HG03108 (cell line): ENCODE data around the gene CPLX3.

ENCODE experiments used
- ATAC-seq: cut with Tn5 transposase; IDR thresholded peaks from one replicate; pipeline ENCODE4 v1.9.1; 2021; ENCODE audit warnings: moderate library complexity; ENCODE audit not compliant: unreplicated experiment

Gene CPLX3

DNA sequence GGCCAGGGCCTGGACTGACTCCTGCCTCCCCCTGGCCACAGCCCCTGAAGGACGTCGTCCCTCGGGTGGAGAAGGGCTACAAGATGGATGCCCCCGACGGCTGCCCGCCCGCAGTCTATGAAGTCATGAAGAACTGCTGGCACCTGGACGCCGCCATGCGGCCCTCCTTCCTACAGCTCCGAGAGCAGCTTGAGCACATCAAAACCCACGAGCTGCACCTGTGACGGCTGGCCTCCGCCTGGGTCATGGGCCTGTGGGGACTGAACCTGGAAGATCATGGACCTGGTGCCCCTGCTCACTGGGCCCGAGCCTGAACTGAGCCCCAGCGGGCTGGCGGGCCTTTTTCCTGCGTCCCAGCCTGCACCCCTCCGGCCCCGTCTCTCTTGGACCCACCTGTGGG lies 24.1 kb upstream of the CPLX3 start:
- no peak for ATAC-seq

DNA sequence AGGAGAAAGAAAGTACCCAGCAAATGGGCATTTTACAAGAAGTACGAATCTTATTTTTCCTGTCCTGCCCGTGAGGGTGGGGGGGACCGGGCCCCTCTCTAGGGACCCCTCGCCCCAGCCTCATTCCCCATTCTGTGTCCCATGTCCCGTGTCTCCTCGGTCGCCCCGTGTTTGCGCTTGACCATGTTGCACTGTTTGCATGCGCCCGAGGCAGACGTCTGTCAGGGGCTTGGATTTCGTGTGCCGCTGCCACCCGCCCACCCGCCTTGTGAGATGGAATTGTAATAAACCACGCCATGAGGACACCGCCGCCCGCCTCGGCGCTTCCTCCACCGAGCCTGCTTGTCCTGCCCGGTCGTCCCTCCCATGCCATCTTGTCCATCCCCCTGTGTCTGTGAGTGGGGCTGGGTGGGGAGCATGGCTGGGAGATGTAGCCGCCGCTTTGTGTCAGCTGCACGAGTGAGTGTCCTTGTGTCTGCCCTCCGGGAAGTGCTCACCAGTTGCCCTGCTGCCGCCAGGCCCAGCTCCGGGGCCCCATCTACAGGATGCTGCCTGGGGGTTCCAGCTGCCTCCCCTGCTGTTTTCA lies 23.5 kb upstream of the CPLX3 start:
- no peak for ATAC-seq

DNA sequence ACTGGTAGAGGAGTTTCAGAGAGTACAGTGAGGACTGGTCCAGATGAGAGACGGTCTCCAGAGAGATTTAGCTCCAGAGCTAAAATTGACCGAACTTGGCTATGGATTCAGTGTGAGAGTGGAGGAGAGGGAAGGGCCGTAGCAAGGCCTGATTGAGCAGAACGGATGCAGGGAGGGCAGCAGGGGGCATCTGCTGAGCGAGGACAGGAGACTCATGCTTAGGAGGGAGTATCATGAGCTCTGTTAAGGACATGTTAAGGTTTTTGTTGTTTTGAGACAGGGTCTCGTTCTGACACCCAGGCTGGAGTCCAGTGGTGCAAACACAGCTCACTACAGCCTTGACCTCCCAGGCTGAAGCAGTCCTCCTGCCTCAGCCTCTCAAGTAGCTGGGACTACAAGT lies 21.5 kb upstream of the CPLX3 start:
- ATAC-seq: no peak

DNA sequence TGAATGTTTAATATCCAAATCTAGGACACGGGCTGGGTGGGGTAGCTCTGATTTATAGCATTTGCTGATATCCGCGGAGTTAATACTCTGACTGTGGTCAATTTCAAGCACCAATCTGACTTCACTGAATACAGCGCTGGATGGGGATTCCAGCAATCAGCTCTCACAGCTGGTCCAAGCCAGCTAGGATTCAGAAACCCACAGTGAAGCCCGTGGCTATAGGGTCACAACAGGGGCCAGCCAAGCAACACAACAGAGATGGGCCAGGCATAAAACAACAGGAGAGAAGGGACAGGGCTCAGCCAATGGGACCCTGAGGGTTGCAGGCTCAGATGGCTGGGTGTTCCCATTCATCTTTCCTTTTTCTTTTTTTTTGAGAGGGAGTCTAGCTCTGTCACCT lies 19.1 kb upstream of the CPLX3 start:
- ATAC-seq: no peak

DNA sequence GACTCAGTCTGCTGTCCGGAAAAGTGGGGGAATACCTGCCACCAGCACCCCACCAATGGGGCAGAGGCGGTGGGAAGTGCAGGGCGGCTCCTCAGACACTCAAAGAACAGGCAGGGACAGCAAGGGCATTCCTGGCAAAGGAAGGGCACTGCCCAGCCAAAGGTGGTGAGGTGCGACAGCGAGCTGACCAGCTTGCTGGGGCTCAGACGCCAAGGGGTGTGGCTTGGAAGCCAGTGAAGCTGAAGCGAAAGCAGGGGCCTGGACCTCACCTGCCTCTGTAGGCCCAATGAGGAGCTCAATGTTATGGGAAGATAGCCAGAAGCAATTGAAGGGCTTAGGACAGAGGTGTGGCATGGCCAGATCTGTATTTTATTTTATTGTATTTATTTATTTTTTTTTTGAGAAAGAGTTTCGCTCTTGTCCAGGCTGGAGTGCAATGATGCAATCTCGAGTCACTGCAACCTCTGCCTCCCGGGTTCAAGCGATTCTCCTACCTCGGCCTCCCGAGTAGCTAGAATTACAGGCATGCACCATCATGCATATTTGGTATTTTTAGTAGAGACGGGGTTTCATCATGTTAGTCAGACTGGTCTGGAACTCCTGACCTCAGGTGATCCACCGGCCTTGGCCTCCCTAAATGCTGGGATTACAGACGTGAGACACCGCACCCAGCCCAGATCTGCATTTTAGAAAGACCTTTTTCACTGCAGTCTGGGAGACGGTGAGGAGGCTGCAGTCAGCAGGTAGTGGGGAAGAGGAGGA lies 18.2 kb upstream of the CPLX3 start:
- no peak for ATAC-seq

DNA sequence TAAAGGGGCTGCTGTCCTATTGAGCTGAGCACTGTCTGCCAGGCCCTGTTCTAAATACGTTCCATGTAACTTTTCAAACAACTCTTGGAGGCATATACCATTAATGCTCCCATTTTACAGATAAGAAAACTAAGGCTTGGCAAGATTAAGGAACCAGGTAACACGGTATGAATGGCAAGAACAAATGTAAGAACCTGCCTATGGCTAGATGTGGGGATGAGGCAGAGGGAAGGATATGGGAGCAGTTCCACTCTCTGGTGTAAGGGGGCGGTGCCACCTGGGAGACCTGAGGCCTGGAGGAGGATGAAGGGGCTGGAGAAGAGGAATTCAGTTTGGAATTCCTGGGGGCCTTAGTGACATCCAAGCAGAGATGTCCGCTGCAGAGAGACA lies 17.6 kb upstream of the CPLX3 start:
- no peak for ATAC-seq

DNA sequence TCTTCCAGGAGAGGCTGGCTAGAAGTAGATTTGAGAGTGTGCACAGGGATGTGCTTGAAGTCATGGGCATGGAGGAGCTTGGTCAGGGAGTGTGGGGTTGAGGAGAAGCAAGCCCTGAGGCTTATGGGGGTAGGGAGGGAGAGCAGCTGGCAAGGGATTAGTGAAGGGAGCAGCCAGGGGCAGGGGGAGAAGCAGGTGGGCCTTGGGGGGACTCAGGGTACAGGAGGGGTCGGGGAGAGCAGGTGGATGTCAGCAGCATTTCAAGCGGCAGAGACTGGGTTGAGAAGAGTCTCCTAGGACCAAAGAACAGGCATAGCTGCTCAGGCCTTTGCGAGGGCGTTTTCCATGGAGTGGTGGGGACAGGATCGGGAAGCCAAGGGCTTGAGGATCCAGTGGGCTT lies 17.2 kb upstream of the CPLX3 start:
- ATAC-seq: no peak

DNA sequence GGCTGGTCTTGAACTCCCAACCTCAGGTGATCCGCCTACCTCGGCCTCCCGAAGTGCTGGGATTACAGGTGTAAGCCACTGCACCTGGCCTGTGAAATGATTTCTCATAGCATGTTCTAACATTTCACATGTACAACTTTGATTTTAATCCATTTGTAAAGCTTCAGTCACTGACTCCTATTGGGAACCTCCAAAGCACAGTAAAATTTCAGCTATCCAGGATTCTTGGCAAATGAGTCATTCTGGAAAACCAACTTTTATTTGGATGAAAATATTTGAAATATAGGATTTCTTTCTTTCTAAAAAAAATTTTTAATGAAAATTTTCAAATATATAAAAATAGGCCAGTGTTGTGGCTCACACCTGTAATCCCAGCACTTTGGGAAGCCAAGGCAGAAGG lies 16.5 kb upstream of the CPLX3 start:
- ATAC-seq: no peak

DNA sequence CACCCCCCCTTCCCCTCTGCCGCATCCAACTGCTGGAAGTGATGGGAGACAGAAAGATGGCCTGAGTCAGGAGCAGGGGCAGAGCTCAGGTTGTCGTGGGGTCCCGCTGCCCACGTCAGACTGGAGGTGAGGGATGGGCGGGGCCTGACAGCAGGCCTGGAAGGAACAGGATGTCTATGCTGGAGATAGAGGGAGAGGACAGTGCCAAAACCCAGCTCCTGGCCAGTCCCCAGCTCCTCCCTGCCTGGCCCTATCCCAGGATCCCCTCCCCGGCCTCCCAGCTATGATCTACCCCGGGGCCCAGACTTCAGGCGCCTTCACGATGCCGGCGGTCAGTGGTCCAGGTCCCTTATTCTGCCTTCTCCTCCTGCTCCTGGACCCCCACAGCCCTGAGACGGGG lies 13.9 kb upstream of the CPLX3 start, which contains the start of gene LMAN1L:
Gene LMAN1L (plus strand): TSS at position 303 of the 400 bp plus-strand sequence. CDS start 20 bp downstream, at position 323.
- ATAC-seq: no peak

DNA sequence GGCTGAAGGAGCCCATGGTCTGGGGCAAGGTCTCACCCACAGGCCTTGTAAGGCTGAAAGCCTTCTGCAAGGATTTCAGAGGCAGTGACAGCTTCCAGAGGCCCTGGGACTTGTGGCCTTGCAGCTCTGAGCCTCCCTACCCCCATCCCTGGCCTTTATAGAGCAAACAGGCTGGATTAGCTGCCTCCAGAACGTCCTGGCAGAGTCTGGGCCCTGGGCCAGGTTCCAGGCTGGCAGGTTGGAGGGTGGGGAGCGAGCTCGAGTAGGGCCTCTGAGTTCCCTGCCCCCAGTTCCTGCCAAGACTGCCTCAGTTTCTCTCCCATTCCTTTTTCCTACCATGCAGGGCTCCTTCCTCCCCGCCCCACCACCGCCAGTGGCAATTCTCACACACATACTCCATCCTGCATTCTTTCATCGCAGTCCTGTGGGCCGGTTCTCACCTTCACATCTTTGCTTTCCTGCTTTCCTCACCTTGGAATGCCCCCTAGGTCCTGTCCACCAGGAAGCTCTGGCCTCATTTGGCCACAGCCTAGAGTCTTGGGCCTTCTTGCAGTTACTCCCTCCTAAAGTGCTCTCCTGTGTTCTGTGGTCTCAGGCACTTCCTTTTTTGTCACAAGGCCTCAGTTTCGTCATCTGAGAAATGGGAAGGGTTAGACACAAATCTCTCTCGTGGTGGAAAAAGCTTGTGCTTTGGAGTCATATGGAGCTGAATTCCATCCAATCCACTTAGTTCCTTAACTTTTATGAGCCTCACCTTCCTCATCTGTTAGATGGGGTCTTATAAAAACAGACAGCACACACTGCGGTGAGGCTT lies 11.1 kb upstream of the CPLX3 start:
- no peak for ATAC-seq

DNA sequence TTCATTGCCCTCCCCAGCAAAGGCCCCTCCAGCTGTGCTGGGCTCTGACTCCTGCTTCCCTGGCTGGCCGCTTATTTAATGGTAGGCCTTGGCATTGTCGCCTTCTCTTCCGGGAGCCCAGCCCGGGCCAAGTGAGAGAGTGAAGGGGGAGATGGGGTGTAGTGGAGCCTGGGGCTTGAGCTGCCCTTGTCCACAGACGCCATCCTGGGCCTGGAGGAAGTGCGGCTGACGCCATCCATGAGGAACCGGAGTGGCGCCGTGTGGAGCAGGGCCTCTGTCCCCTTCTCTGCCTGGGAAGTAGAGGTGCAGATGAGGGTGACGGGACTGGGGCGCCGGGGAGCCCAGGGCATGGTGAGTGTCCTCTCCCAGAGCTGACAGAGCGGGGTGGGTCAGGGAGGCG lies 10.5 kb upstream of the CPLX3 start:
- no peak for ATAC-seq

DNA sequence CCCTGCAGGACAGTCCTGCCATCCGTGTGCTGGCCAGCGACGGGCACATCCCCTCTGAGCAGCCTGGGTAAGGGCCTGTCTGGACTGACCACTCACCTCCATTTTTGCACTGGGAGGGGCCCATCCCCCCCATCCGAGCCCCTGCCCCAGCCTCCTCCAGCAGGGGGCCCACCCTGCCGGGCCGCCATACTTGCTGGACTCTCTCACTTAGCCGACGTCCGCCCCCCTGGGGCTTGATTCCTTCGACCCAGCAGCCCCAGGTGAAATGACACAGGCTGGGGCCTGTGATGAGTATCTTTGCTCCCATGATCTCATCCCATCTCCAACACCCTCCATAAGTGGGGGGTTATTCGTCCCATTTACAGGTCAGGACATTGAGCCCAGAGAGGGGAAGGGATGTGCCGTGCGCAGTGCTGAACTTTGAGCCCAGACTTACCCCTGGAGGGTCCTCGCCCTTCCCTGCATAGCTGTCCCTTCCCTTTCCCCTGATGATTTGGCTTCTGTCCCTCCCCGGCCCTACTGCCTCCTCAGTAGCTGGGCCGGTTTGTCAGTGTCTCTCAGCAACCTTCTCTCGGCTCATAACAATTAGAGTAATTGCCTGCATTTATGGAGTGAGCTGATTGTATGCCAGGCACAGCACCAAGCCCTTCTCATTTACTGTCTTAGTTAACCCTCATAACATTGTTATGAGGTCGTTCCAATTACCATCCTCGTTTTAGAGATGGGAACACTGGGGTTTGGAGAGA lies 9.6 kb upstream of the CPLX3 start:
- ATAC-seq: no peak

DNA sequence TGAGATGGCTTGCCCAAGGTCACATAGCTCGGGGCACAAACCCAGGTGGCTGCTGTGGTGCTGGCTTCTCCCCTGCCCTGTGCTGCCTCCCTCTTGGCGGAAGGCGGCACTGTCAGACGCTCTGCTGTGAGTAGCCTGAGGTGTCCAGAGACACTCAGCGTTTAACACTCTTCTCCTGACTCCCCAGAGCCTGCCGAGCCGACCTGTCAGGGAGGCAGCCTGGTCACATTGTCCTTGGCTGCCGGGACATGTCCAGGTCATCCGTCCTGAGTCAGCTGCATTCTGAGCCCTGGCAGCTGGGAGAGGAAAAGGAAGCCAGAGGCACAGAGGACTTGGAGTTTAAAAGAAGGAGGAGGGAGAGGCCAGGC lies 9.1 kb upstream of the CPLX3 start:
- no peak for ATAC-seq

DNA sequence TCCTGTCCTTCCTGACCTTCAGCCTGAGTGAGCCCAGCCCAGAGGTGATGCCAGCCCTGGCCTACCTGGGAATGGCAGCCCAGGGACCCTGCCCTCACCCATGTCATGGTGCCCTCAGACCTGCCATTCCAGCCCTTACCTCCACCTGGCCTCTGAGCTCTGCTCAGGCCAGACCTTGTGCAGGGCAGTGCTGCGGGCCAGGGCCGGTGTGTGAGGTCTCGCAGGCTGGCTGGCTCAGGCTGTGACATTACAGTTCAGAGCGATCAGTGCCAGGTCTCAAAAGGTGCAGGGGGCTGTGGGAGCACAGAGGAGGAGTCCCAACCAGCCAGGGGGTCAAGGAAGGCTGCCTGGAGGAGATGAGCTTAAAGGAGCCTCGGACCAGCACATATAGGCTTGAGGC lies 6.4 kb upstream of the CPLX3 start:
- no peak for ATAC-seq

DNA sequence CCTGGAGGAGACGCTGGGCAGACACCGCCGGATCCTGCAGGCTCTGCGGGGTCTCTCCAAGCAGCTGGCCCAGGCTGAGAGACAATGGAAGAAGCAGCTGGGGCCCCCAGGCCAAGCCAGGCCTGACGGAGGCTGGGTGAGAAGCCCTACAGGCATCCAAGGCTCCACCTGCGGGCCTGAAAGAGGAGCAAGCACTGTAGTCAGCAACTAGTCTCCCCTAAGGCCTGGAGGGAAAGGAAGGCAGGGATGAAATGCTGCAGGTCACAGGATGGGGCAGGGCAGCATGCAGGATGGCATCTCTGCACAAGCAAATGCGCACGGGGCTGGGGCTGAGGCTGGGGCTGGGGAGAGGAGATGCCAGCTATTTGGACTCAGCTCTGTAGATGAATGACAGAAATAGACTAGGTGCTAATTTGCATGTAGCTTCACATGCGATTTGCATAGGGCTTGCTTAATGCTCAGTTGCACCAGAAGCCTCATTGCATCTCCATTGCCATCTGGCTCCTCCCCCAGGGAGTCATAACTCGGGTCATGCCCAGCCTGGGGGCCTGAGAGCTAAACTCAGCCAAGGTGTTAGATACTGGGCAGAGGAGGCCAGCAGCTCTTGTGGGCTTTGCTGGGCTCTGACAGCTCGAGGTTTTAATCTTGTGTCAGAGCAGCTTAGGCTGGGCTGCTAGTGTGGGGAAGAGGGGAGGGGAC lies 5.2 kb upstream of the CPLX3 start:
- no peak for ATAC-seq

DNA sequence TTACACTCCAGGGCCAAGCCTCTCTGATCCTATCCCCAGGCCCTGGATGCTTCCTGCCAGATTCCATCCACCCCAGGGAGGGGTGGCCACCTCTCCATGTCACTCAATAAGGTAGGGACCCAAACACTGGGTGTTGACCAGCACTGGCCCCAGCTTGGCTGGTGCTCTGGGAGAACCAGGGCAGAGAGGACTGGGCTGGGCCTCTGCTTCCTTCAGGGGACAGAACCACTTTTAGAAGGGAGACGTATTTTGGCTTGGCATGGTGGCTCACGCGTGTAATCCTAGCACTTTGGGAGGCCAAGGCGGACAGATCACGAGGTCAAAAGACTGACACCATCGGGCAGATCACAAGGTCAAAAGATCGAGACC lies 4.7 kb upstream of the CPLX3 start:
- no peak for ATAC-seq

DNA sequence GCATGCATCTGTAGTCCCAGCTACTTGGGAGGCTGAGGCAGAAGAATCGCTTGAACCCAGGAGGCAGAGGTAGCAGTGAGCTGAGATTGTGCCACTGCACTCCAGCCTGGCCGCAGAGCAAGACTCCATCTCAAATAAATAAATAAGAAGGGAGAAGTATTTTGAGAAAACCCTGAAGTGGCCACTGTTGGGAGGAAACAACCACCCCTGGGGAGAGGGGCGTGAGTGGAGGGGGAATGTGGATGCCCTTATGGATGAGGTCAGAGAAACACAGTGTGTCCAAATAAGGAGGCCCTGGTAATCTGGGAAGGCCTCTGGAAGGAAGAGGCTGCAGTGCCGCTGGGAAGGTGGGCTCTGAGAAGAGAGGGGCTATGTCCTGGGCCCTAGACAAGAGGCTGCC lies 4.2 kb upstream of the CPLX3 start:
- no peak for ATAC-seq

DNA sequence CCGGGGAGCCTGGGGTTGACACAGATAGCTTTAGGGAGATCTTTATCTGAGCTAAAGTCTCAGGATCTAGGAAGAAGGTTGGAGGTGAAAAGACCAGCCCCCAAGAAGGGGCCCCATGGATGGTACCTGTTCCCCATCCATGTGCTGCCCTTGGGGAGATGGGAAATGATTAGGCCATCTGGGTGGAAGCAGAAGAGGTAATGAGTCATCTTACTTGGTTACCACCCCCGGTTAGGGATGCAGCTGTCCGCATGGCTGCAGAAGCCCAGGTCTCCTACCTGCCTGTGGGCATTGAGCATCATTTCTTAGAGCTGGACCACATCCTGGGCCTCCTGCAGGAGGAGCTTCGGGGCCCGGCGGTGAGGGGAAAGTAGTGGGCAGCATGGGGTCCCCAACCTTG lies 3.1 kb upstream of the CPLX3 start:
- ATAC-seq: no peak

DNA sequence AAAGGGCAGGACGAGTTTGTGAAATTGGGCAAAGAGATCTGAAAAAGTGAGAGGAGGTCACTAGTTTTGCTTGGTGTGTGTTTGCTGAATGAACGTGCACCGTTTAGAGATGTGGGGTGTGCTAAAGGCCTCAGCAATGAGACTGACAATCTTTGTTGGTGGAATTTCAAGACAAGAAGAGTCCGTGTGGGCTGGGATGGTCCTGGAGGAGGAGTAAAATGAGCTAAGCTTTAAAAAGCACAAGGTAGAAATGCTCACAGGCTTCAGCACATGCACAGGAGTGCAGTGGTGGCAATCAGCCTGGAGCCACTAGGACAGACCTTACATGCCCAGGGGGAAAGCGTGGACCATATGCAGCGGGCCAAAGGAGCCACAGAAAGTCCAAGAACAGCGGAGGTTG lies 1.5 kb upstream of the CPLX3 start:
- no peak for ATAC-seq

DNA sequence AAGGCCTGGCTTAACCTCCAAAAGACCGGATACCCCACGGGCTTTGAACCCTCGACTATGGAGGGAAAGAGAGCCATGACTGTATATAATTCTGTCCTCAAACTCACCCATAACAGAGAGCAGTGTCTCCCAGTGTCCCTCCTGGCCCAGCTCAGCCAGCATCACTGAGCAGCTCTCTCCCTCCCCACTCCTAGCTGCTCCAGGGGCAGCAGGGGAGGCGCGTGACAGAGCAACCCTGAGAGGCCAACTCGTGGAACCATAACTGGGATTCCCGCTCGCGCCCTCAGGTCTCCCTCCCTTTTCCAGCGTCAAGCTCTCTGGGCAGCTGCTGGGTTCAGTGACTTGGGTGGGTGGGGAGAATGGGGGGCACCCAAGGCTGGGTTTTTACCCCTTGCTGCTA lies 561 bp upstream of the CPLX3 start:
- no peak for ATAC-seq

DNA sequence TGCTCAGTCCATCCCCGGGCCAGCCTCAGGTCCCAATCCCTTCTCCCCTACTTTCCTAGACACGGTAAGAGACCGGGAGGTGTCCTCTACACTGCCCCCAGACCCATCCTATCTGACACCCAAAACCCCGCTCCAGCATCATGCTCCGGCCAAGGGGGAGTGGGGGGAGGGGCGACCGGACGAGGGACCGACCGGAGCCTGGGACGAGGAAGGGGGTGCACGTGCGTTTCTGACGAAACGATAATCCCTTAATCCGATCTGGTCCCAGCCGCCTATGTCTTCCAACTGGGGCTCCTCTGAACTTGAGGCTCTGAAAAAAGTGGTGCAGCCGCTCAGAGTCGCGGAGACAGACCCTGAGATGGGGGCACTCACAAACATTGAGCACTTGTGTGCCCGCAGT lies 494 bp downstream of the CPLX3 start:
- ATAC-seq: no peak
